GM13976 (cell line): ENCODE results near the gene ZNF84.

Experiments
- DNase-seq: peaks from one replicate; pipeline ENCODE4 v3.0.0; 2012; ENCODE audit warnings: low spot score
- CTCF ChIP-seq: IDR thresholded peaks from 2 replicates; pipeline ENCODE4 v1.5.1; 2012; ENCODE audit warnings: borderline replicate concordance, mild to moderate bottlenecking; ENCODE audit not compliant: insufficient read depth; ENCODE audit errors: extremely low read depth, missing control alignments, control extremely low read depth
- in situ Hi-C: fragments of 300-500 bp; cut with MboI; formaldehyde crosslinking; loops from one replicate; pipeline ENCODE4 v1.12.0; 2022; ENCODE audit warnings: low sequenced_read_pairs, mixed read lengths, inconsistent platforms; ENCODE audit not compliant: unreplicated experiment

The ZNF84 gene

DNA sequence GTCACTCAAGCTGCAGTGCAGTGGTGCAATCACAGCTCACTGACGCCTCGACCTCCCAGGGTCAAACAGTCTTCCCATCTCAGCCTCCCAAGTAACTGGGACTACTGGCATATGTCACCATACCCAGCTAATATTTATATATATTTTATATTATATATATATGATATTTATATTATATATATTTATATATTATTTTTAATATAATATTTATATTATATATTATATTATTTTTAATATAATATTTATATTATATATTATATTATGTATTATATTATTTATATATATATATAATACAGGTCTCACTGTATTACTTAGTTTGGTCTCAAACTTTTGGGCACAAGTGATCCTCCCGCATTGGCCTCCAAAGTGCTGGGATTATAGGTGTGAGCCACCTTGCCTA is 9.4 kb downstream of the ZNF84 start:
- TF ChIP-seq CTCF: no peak
- DNase-seq: no peak
- in situ Hi-C loops: no loop called here

- DNase-seq: no peak
- in situ Hi-C loops: no loop called here
- TF ChIP-seq CTCF: no peak
Observed at GRCh38 chr12:133057446-133057845, 20.1 kb downstream of the ZNF84 start.

- no peak for DNase-seq
- no peak for TF ChIP-seq CTCF
Observed at GRCh38 chr12:133058203-133059113, 21.1 kb downstream of the ZNF84 start.

GRCh38 chr12:133061954-133062353 is 24.6 kb downstream of the ZNF84 start:
- TF ChIP-seq CTCF: no peak
- DNase-seq: no peak
- in situ Hi-C loops: no loop called here

More at GRCh38 chr12:133058203-133059113, 21.1 kb downstream of the ZNF84 start:
- in situ Hi-C loops: no loop called here

DNA sequence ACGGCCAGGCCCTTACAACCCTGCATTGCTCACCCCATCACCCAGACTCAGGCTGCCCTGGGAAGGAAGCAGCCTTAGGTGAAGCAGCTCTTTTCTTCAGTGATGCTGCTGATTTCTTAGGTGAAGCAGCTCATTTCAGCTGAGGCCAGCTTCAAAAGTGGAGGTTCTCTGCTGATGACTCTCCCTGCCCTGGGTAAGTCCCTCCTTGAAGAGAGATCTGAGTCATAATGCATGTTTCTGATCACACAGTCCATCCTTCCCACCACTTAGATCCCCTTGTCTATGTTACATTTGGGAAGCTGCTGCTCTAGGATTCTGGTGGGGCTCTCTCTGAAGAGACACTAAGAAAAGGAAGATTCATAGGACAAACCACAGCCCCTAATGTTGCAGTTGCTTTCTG is 26.2 kb downstream of the ZNF84 start:
- no peak for TF ChIP-seq CTCF
- in situ Hi-C loops: no loop called here
- no peak for DNase-seq

GRCh38 chr12:133073836-133074235 is 36.5 kb downstream of the ZNF84 start:
- in situ Hi-C loops: no loop called here
- DNase-seq: no peak
- TF ChIP-seq CTCF: no peak

DNA sequence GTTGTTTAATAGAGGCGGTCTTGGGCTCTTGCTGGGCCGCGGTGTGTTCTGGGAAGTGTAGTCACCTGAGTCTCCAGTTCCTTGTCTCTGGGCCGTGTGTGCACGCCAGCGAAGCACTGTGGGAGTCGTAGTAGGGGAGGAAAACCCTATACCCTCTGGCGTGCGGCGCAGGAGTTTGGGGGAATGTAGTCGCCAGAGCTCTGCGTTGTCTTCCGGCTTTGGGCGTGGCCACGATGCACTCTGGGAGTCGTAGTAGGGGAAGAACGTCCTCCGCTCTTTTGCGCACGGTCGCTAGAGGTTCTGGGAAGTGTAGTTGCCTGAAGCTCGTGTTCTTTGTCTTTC is 42.7 kb downstream of the ZNF84 start:
- peak; percentile 85 for DNase-seq
- in situ Hi-C loops: no loop called here
- no peak for TF ChIP-seq CTCF
